ENCODE data around the gene OR6Q1. TPM values are rescaled to one million over a fixed set of nuclear protein-coding genes. Genes with fewer than 3 reads are reported as not detected.

OR6Q1 gene
- total and polyA plus RNA-seq, 2 of the 13 experiments (the other 11 are each of a cell fraction or from before 2014, with no cell fraction given): not detected

GRCh38 chr11:58060939-58061672 is 30.4 kb downstream of the OR6Q1 start (continued):
- no peak for TF ChIP-seq LRRFIP1 (CRISPR knock-in tag; conservative IDR thresholded peaks at IDR 0.05)
- TF ChIP-seq U2AF1 (optimal IDR thresholded peaks at IDR 0.05; ENCODE audit: low read depth, low read length): no peak
- no peak for TF ChIP-seq MLLT10 (CRISPR knock-in tag; IDR thresholded peaks at IDR 0.05)
- TF ChIP-seq, protein P1, sequence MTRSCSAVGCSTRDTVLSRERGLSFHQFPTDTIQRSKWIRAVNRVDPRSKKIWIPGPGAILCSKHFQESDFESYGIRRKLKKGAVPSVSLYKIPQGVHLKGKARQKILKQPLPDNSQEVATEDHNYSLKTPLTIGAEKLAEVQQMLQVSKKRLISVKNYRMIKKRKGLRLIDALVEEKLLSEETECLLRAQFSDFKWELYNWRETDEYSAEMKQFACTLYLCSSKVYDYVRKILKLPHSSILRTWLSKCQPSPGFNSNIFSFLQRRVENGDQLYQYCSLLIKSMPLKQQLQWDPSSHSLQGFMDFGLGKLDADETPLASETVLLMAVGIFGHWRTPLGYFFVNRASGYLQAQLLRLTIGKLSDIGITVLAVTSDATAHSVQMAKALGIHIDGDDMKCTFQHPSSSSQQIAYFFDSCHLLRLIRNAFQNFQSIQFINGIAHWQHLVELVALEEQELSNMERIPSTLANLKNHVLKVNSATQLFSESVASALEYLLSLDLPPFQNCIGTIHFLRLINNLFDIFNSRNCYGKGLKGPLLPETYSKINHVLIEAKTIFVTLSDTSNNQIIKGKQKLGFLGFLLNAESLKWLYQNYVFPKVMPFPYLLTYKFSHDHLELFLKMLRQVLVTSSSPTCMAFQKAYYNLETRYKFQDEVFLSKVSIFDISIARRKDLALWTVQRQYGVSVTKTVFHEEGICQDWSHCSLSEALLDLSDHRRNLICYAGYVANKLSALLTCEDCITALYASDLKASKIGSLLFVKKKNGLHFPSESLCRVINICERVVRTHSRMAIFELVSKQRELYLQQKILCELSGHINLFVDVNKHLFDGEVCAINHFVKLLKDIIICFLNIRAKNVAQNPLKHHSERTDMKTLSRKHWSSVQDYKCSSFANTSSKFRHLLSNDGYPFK (CRISPR knock-in tag; IDR thresholded peaks at IDR 0.05; ENCODE audit: borderline replicate concordance): no peak
- no peak for TF ChIP-seq ZNF598 (CRISPR knock-in tag; IDR thresholded peaks at IDR 0.05; ENCODE audit: borderline replicate concordance)
- no peak for TF ChIP-seq RAD21 (CRISPR knock-in tag; IDR thresholded peaks at IDR 0.05)
- TF ChIP-seq U2AF2 (IDR thresholded peaks at IDR 0.05; ENCODE audit: low read depth, low read length): no peak
- TF ChIP-seq ZFP36L1 (CRISPR knock-in tag; IDR thresholded peaks at IDR 0.05): no peak
- TF ChIP-seq REXO4 (CRISPR knock-in tag; IDR thresholded peaks at IDR 0.05; ENCODE audit: borderline replicate concordance): no peak
- TF ChIP-seq, protein P2, sequence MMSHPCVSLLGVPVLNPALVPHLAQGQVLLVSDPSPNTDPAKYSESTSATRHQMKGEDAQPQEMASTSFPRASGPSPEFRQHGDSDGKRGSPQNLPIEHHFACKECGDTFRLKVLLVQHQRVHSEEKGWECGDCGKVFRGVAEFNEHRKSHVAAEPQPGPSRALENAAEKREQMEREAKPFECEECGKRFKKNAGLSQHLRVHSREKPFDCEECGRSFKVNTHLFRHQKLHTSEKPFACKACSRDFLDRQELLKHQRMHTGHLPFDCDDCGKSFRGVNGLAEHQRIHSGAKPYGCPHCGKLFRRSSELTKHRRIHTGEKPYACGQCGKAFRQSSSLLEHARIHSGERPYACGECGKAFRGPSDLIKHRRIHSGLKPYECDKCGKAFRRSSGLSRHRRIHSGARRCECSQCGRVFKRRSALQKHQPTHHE (CRISPR knock-in tag; IDR thresholded peaks at IDR 0.05; ENCODE audit: borderline replicate concordance): no peak
- no peak for TF ChIP-seq ZNF543 (CRISPR knock-in tag; IDR thresholded peaks at IDR 0.05)
- no peak for TF ChIP-seq ONECUT2 (CRISPR knock-in tag; IDR thresholded peaks at IDR 0.05)
- no peak for TF ChIP-seq CREB3 (CRISPR knock-in tag; IDR thresholded peaks at IDR 0.05)
- TF ChIP-seq, protein P3, sequence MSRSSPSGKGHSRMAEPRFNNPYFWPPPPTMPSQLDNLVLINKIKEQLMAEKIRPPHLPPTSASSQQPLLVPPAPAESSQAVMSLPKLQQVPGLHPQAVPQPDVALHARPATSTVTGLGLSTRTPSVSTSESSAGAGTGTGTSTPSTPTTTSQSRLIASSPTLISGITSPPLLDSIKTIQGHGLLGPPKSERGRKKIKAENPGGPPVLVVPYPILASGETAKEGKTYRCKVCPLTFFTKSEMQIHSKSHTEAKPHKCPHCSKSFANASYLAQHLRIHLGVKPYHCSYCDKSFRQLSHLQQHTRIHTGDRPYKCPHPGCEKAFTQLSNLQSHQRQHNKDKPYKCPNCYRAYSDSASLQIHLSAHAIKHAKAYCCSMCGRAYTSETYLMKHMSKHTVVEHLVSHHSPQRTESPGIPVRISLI (CRISPR knock-in tag; IDR thresholded peaks at IDR 0.05; ENCODE audit: borderline replicate concordance): no peak
- TF ChIP-seq, protein P4, sequence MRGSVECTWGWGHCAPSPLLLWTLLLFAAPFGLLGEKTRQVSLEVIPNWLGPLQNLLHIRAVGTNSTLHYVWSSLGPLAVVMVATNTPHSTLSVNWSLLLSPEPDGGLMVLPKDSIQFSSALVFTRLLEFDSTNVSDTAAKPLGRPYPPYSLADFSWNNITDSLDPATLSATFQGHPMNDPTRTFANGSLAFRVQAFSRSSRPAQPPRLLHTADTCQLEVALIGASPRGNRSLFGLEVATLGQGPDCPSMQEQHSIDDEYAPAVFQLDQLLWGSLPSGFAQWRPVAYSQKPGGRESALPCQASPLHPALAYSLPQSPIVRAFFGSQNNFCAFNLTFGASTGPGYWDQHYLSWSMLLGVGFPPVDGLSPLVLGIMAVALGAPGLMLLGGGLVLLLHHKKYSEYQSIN (CRISPR knock-in tag; IDR thresholded peaks at IDR 0.05; ENCODE audit: borderline replicate concordance): no peak
- peak; percentile 43; the same call in 1 of the 2 replicates for TF ChIP-seq NCOR1 (IDR thresholded peaks at IDR 0.05; ENCODE audit: borderline replicate concordance, low read length)
- TF ChIP-seq ZNF614 (CRISPR knock-in tag; IDR thresholded peaks at IDR 0.05; ENCODE audit: borderline replicate concordance): peak; percentile 57; the same call in 1 of the 2 replicates
- TF ChIP-seq MAF1 (CRISPR knock-in tag; IDR thresholded peaks at IDR 0.05; ENCODE audit: borderline replicate concordance): no peak
- TF ChIP-seq JARID2 (CRISPR knock-in tag; IDR thresholded peaks at IDR 0.05; ENCODE audit: insufficient replicate concordance): no peak
